H9 (cell line): ENCODE data around the gene ITPKB. TPM values are rescaled to one million over a fixed set of nuclear protein-coding genes. Genes with fewer than 3 reads are reported as not detected.

ENCODE experiments used
- DNase-seq: peaks from one replicate; pipeline ENCODE4 v3.0.0-alpha.2; 2017
- H2AFZ ChIP-seq: one replicate; pipeline ENCODE4 v1.6.1; 2013; ENCODE audit warnings: mild to moderate bottlenecking, low read length, control low read depth, moderate library complexity
- H2AK5ac ChIP-seq: 2 replicates; pipeline ENCODE4 v1.6.1; 2013; ENCODE audit warnings: low read length, control low read depth, mixed read lengths; ENCODE audit not compliant: insufficient read length
- H2BK120ac ChIP-seq: one replicate; pipeline ENCODE4 v1.6.1; 2013; ENCODE audit warnings: low read depth, mild to moderate bottlenecking, low read length, control low read depth, inconsistent platforms; ENCODE audit not compliant: poor library complexity, severe bottlenecking
- H2BK12ac ChIP-seq: 2 replicates; pipeline ENCODE4 v1.6.1; 2013; ENCODE audit warnings: low read length, control low read depth, mixed read lengths, low read depth; ENCODE audit not compliant: insufficient read length
- H2BK15ac ChIP-seq: 2 replicates; pipeline ENCODE4 v1.6.1; 2013; ENCODE audit warnings: low read depth, low read length, control low read depth
- H2BK20ac ChIP-seq: one replicate; pipeline ENCODE4 v1.6.1; 2013; ENCODE audit warnings: low read depth, mild to moderate bottlenecking, low read length, control low read depth, inconsistent platforms; ENCODE audit not compliant: poor library complexity, severe bottlenecking
- H2BK5ac ChIP-seq: 2 replicates; pipeline ENCODE4 v1.6.1; 2013; ENCODE audit warnings: low read length, control low read depth, mixed read lengths; ENCODE audit not compliant: insufficient read length
- H3K14ac ChIP-seq: 2 replicates; pipeline ENCODE4 v1.6.1; 2013; ENCODE audit warnings: low read length, control low read depth; ENCODE audit not compliant: insufficient read depth
- H3K18ac ChIP-seq: 2 replicates; pipeline ENCODE4 v1.6.1; 2013; ENCODE audit warnings: low read depth, mild to moderate bottlenecking, mixed read lengths, low read length, control low read depth; ENCODE audit not compliant: insufficient read length
- H3K23ac ChIP-seq: 2 replicates; pipeline ENCODE4 v1.6.1; 2013; ENCODE audit warnings: low read length, control low read depth, mixed read lengths, low read depth; ENCODE audit not compliant: insufficient read length
- H3K23me2 ChIP-seq: 2 replicates; pipeline ENCODE4 v1.6.1; 2013; ENCODE audit warnings: low read depth, mild to moderate bottlenecking, mixed read lengths, low read length, control low read depth; ENCODE audit not compliant: insufficient read length, poor library complexity, severe bottlenecking
- H3K27ac ChIP-seq: 2 replicates; pipeline ENCODE4 v1.5.1; 2013; ENCODE audit warnings: low read length, control low read depth, mixed read lengths, low read depth; ENCODE audit not compliant: insufficient read length
- H3K27me3 ChIP-seq: 2 replicates; pipeline ENCODE4 v1.6.1; 2013; ENCODE audit warnings: low read length, control low read depth, inconsistent platforms; ENCODE audit not compliant: insufficient read depth
- H3K4ac ChIP-seq: 2 replicates; pipeline ENCODE4 v1.6.1; 2013; ENCODE audit warnings: low read depth, mild to moderate bottlenecking, control low read depth, inconsistent platforms, low read length, moderate library complexity
- H3K4me1 ChIP-seq: 2 replicates; pipeline ENCODE4 v1.6.1; 2013; ENCODE audit warnings: low read length, control low read depth, inconsistent platforms; ENCODE audit not compliant: insufficient read depth
- H3K4me2 ChIP-seq: 2 replicates; pipeline ENCODE4 v1.6.1; 2013; ENCODE audit warnings: low read length, control low read depth, mixed read lengths; ENCODE audit not compliant: insufficient read length, insufficient read depth
- H3K56ac ChIP-seq: 2 replicates; pipeline ENCODE4 v1.6.1; 2013; ENCODE audit warnings: low read depth, mild to moderate bottlenecking, mixed read lengths, low read length, control low read depth; ENCODE audit not compliant: insufficient read length
- H3K79me1 ChIP-seq: 2 replicates; pipeline ENCODE4 v1.6.1; 2013; ENCODE audit warnings: low read depth, mild to moderate bottlenecking, moderate library complexity, low read length, control low read depth, inconsistent platforms; ENCODE audit not compliant: insufficient read depth, poor library complexity, severe bottlenecking
- H3K79me2 ChIP-seq: 2 replicates; pipeline ENCODE4 v1.6.1; 2013; ENCODE audit warnings: low read length, control low read depth, inconsistent platforms; ENCODE audit not compliant: insufficient read depth
- H3K9ac ChIP-seq: 2 replicates; pipeline ENCODE4 v1.6.1; 2013; ENCODE audit warnings: low read length, control low read depth, mixed read lengths; ENCODE audit not compliant: insufficient read length; ENCODE audit errors: extremely low read depth
- H3K9me3 ChIP-seq: one replicate; pipeline ENCODE4 v1.6.1; 2013; ENCODE audit warnings: low read depth, low read length, inconsistent platforms; ENCODE audit not compliant: control insufficient read depth
- H3T11ph ChIP-seq: one replicate; pipeline ENCODE4 v1.6.1; 2013; ENCODE audit warnings: mild to moderate bottlenecking, low read length, control low read depth, inconsistent platforms
- H4K20me1 ChIP-seq: one replicate; pipeline ENCODE4 v1.6.1; 2013; ENCODE audit not compliant: control insufficient read depth, insufficient read length, insufficient read depth
- H4K5ac ChIP-seq: 2 replicates; pipeline ENCODE4 v1.6.1; 2013; ENCODE audit warnings: low read depth, mild to moderate bottlenecking, mixed read lengths, low read length, control low read depth; ENCODE audit not compliant: insufficient read length
- H4K8ac ChIP-seq: replicated peaks from 2 replicates; pipeline ENCODE4 v1.6.1; 2013; ENCODE audit warnings: low read length, control low read depth, mixed read lengths, low read depth; ENCODE audit not compliant: insufficient read length
- H4K91ac ChIP-seq: 2 replicates; pipeline ENCODE4 v1.6.1; 2013; ENCODE audit warnings: low read depth, mild to moderate bottlenecking, moderate library complexity, mixed read lengths, low read length, control low read depth; ENCODE audit not compliant: insufficient read length
- H3K27ac Mint-ChIP-seq, 3 experiments: 2 replicates in 2 of 3; 3 replicates in 1 of 3; pipeline ENCODE4 v1.8.0; 2020 to 2021; ENCODE audit warnings: mixed read lengths in 3 of 3, mild to moderate bottlenecking in 1 of 3, moderate library complexity in 1 of 3
- H3K27me3 Mint-ChIP-seq: 2 replicates; pipeline ENCODE4 v1.8.0; 2021; ENCODE audit warnings: low read depth, mild to moderate bottlenecking, moderate library complexity, mixed read lengths
- H3K36me3 Mint-ChIP-seq, 3 experiments: 2 replicates in 2 of 3; 3 replicates in 1 of 3; pipeline ENCODE4 v1.8.0; 2020 to 2021; ENCODE audit warnings: low read depth in 3 of 3, mixed read lengths in 3 of 3; ENCODE audit not compliant: insufficient read depth in 1 of 3
- H3K4me1 Mint-ChIP-seq, 2 experiments: 2 replicates each; pipeline ENCODE4 v1.8.0; 2020; ENCODE audit warnings: mixed read lengths in 2 of 2
- H3K4me3 Mint-ChIP-seq, 2 experiments: 2 replicates in 1 of 2; 3 replicates in 1 of 2; pipeline ENCODE4 v1.8.0; 2020 to 2021; ENCODE audit warnings: mild to moderate bottlenecking in 2 of 2, mixed read lengths in 2 of 2, moderate library complexity in 1 of 2
- H3K9me3 Mint-ChIP-seq, 2 experiments: 2 replicates in 1 of 2; 3 replicates in 1 of 2; pipeline ENCODE4 v1.8.0; 2020; ENCODE audit warnings: mild to moderate bottlenecking in 2 of 2, mixed read lengths in 2 of 2, moderate library complexity in 1 of 2
- CTCF ChIP-seq: fragments of 200-600 bp; sonication (generic); conservative IDR thresholded peaks from 3 replicates; pipeline ENCODE4 v1.8.0; 2021; ENCODE audit warnings: antibody characterized with exemption, mild to moderate bottlenecking
- WGBS: extraction: QIAGEN DNeasy Blood & Tissue Kit; methylation state at CpG from one replicate; pipeline ENCODE4 v1.1.7; 2013; ENCODE audit warnings: missing lambda C conversion rate, low lambda C conversion rate, mixed read lengths; ENCODE audit not compliant: insufficient read length; ENCODE audit errors: extremely low coverage; 5-methylcytosine and 5-hydroxymethylcytosine counted together
- total RNA-seq: library from RNA; stranded (reverse); gene quantifications from 2 replicates; pipeline ENCODE4 v1.2.1, GENCODE V29; 2021

Gene ITPKB
- total RNA-seq, 1 experiment from 2014 or later: 3.8 TPM

- no peak overlapping the region for H4K8ac ChIP-seq
- Mint-ChIP-seq H3K4me3 (no peak overlapping the region), H3K9me3 (no peaks in the 10 kb centered on the region; a peak in 2 of 5 replicates), H3K27ac (no peak overlapping the region; a peak in 1 of 7 replicates), H3K36me3 (no peaks in the 10 kb centered on the region), H3K27me3 (peaks cover 33% of the 10 kb centered on the region), H3K4me1 (peaks cover 52 to 56% of the 10 kb centered on the region in 2 experiments)
- no peaks in the 10 kb centered on the region for H4K20me1 ChIP-seq
- WGBS: no CpG with 5 or more reads among the region's 7 CpGs
- H2BK15ac ChIP-seq: no peak overlapping the region
- H3K9me3 ChIP-seq: no peaks in the 10 kb centered on the region
- no peak overlapping the region for H3K27ac ChIP-seq
- H4K91ac ChIP-seq: no peak overlapping the region
- H3K4me2 ChIP-seq: no peak overlapping the region
- peaks cover 9% of the 10 kb centered on the region; the same call in 1 of the 2 replicates for H3K4me1 ChIP-seq
- TF ChIP-seq CTCF: no peak
- H2AFZ ChIP-seq: no peak overlapping the region
- no peak overlapping the region for H3T11ph ChIP-seq
- no peaks in the 10 kb centered on the region for H3K79me2 ChIP-seq
- no peak overlapping the region for H2BK120ac ChIP-seq
- H3K9ac ChIP-seq: no peak overlapping the region
- no peak for DNase-seq
- H2BK12ac ChIP-seq: no peak overlapping the region
- H3K79me1 ChIP-seq: no peaks in the 10 kb centered on the region
- no peaks in the 10 kb centered on the region; the same call in 1 of the 2 replicates for H3K27me3 ChIP-seq
- no peak overlapping the region for H3K23ac ChIP-seq
- H3K4ac ChIP-seq: no peak overlapping the region
- H3K14ac ChIP-seq: no peak overlapping the region
- H2AK5ac ChIP-seq: no peak overlapping the region
- no peak overlapping the region for H4K5ac ChIP-seq
- no peak overlapping the region for H3K56ac ChIP-seq
- H2BK20ac ChIP-seq: no peak overlapping the region
- H3K18ac ChIP-seq: no peak overlapping the region
- no peaks in the 10 kb centered on the region for H3K23me2 ChIP-seq
- H2BK5ac ChIP-seq: no peak overlapping the region
Measured at GRCh38 chr1:226675715-226676357, 63.2 kb downstream of the ITPKB start.
